ENCODE data around the gene LMF1. TPM values are rescaled to one million over a fixed set of nuclear protein-coding genes. Genes with fewer than 3 reads are reported as not detected.

Gene LMF1
- total RNA-seq, 1 donor from 2014 or later, result 2.1 TPM

GRCh38 chr16:832652-833336, 138.0 kb downstream of the LMF1 start:
- Histone ChIP-seq H3K4me3 (ENCODE audit: low read depth, low read length) (no peak overlapping the region), H3K36me3 (ENCODE audit: control insufficient read depth, insufficient read depth, low read length) (no peaks in the 10 kb centered on the region), H3K27me3 (ENCODE audit: control insufficient read depth, insufficient read depth, low read length) (no peaks in the 10 kb centered on the region)
- DNase-seq (ENCODE audit: low read depth) (no peak), FAIRE-seq (no peak)
- TF ChIP-seq CTCF (IDR thresholded peaks at IDR 0.05; ENCODE audit: insufficient read depth, low read length, severe bottlenecking), result no peak

- FAIRE-seq (no peak), DNase-seq (ENCODE audit: low read depth) (no peak)
- Histone ChIP-seq H3K36me3 (ENCODE audit: control insufficient read depth, insufficient read depth, low read length) (no peaks in the 10 kb centered on the region), H3K4me3 (ENCODE audit: low read depth, low read length) (no peak overlapping the region), H3K27me3 (ENCODE audit: control insufficient read depth, insufficient read depth, low read length) (no peaks in the 10 kb centered on the region)
- TF ChIP-seq CTCF (IDR thresholded peaks at IDR 0.05; ENCODE audit: insufficient read depth, low read length, severe bottlenecking), result no peak
These were observed 139.0 kb downstream of the LMF1 start for GRCh38 chr16:831571-832413.

GRCh38 chr16:830871-831570, 139.8 kb downstream of the LMF1 start:
- Histone ChIP-seq H3K4me3 (ENCODE audit: low read depth, low read length) (no peak overlapping the region), H3K27me3 (ENCODE audit: control insufficient read depth, insufficient read depth, low read length) (no peaks in the 10 kb centered on the region), H3K36me3 (ENCODE audit: control insufficient read depth, insufficient read depth, low read length) (no peaks in the 10 kb centered on the region)
- FAIRE-seq (no peak), DNase-seq (ENCODE audit: low read depth) (no peak)
- no peak for TF ChIP-seq CTCF (IDR thresholded peaks at IDR 0.05; ENCODE audit: insufficient read depth, low read length, severe bottlenecking)

GRCh38 chr16:830107-830870, 140.5 kb downstream of the LMF1 start:
- TF ChIP-seq CTCF (IDR thresholded peaks at IDR 0.05; ENCODE audit: insufficient read depth, low read length, severe bottlenecking), result no peak
- Histone ChIP-seq H3K27me3 (ENCODE audit: control insufficient read depth, insufficient read depth, low read length) (no peaks in the 10 kb centered on the region), H3K36me3 (ENCODE audit: control insufficient read depth, insufficient read depth, low read length) (no peaks in the 10 kb centered on the region), H3K4me3 (ENCODE audit: low read depth, low read length) (no peak overlapping the region)
- no peak for DNase-seq (ENCODE audit: low read depth)
- FAIRE-seq, result no peak

- no peak for FAIRE-seq
- Histone ChIP-seq H3K27me3 (ENCODE audit: control insufficient read depth, insufficient read depth, low read length) (no peaks in the 10 kb centered on the region), H3K4me3 (ENCODE audit: low read depth, low read length) (no peak overlapping the region), H3K36me3 (ENCODE audit: control insufficient read depth, insufficient read depth, low read length) (no peaks in the 10 kb centered on the region)
- no peak for DNase-seq (ENCODE audit: low read depth)
- TF ChIP-seq CTCF (IDR thresholded peaks at IDR 0.05; ENCODE audit: insufficient read depth, low read length, severe bottlenecking), result no peak
These were observed 141.9 kb downstream of the LMF1 start for GRCh38 chr16:828891-829290.
